Fibroblast of villous mesenchyme (primary cell): ENCODE results near the gene TTC3. TPM values are rescaled to one million over a fixed set of nuclear protein-coding genes. Genes with fewer than 3 reads are reported as not detected.

Experiments
- DNase-seq: peaks from one replicate; pipeline ENCODE4 v3.0.0-alpha.2; 2010; ENCODE audit warnings: low read depth
- H3K4me3 ChIP-seq: 2 replicates; pipeline ENCODE4 v1.5.1; 2011; ENCODE audit warnings: low read depth, mild to moderate bottlenecking, low read length
- total RNA-seq: library from RNA; depleted of rRNA; stranded (reverse); fragments of >200 nt; gene quantifications from 2 replicates; pipeline ENCODE4 v1.2.3, GENCODE V29; 2012
- TF ChIP-seq, protein P1 (sequence below): IDR thresholded peaks from 2 replicates; pipeline ENCODE4 v1.5.1; 2012; ENCODE audit warnings: low read depth, mild to moderate bottlenecking, low read length; ENCODE audit not compliant: insufficient read depth

TTC3 gene
- total RNA-seq, 1 donor = 339 TPM

GRCh38 chr21:37182222-37182621 is 109.2 kb downstream of the TTC3 start:
- DNase-seq = no peak
- no peak overlapping the region for H3K4me3 ChIP-seq
- TF ChIP-seq, protein P1, sequence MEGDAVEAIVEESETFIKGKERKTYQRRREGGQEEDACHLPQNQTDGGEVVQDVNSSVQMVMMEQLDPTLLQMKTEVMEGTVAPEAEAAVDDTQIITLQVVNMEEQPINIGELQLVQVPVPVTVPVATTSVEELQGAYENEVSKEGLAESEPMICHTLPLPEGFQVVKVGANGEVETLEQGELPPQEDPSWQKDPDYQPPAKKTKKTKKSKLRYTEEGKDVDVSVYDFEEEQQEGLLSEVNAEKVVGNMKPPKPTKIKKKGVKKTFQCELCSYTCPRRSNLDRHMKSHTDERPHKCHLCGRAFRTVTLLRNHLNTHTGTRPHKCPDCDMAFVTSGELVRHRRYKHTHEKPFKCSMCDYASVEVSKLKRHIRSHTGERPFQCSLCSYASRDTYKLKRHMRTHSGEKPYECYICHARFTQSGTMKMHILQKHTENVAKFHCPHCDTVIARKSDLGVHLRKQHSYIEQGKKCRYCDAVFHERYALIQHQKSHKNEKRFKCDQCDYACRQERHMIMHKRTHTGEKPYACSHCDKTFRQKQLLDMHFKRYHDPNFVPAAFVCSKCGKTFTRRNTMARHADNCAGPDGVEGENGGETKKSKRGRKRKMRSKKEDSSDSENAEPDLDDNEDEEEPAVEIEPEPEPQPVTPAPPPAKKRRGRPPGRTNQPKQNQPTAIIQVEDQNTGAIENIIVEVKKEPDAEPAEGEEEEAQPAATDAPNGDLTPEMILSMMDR = no peak

DNA sequence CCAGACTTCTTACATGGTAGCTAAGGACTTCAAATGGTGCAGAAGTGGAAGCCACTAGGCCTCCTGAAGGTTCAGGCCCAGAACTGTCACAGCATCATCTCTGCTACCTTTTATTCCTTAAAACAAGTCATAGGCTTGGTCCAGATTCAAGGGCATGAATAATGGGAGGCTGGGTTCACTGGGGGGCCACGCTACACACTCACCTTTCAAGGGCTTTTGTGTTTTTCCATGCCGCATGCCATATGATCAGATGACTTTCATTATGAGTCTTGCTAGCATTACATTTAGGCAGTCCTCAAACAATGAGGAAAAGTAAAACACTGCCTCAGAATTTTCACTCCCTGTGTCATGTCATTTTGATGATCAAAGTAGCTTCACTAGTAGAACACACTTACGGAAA is 110.7 kb downstream of the TTC3 start:
- no peak overlapping the region for H3K4me3 ChIP-seq
- TF ChIP-seq, protein P1 = no peak
- DNase-seq = no peak

DNA sequence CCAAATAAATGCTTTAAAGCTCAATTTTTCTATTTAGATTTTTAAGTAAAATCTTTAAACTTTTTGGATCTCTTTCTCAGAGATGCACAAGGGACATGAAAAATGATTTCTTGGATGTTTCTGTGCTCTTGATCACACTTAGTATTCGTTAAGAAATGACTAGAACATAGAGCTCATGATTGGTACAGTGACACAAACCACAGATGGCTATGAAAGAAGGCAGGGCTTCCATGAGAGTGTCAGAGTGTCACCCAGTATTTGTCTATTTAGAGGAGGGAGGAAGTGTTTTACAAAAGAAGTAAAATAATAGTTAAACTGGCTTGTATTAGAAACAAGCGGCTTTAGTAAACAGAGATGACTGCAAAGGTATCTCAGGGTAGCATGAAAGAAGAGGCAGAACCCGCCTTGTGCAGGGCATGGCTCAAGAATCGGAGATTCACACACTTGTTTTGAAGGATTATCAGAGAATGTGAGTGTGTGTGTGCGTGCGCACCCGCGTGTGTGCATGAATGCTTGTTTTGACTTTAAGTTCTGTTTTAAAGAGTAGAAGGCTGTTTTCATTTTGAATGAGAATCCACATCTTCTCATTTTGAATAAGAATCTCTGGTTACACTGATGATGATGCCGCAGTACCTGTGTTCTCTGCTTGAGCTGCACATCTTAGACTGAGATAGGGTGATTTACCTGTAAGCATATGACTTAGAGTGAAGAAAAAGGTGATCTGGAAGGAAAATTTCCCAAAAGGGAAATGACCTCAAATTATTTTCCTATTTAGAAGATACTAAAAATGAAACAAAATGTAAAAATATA is 111.9 kb downstream of the TTC3 start:
- TF ChIP-seq, protein P1 = no peak
- H3K4me3 ChIP-seq = no peak overlapping the region
- no peak for DNase-seq

- DNase-seq = no peak
- no peak overlapping the region for H3K4me3 ChIP-seq
- TF ChIP-seq, protein P1 = no peak
These were observed 113.9 kb downstream of the TTC3 start for GRCh38 chr21:37186983-37187382.

GRCh38 chr21:37188825-37189224 is 115.8 kb downstream of the TTC3 start:
- H3K4me3 ChIP-seq = no peak overlapping the region
- DNase-seq = no peak
- TF ChIP-seq, protein P1 = no peak

DNA sequence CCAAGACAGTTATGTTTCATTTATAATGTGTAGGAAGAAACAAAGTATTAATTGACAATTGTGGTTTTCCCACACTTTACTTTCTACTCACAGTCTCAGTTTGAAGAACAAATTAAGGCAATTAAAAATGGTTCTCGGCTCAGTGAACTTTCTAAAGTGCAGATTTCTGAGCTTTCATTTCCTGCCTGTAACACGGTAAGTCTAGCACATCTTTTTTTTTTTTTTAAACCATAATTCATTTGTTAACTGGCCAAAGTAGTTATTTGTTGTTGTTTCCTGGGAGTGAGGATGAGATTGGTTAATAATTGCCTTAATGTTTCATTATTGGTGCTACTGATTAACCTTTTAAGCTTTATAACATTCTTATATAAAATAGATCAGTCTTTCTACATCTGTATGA is 119.0 kb downstream of the TTC3 start:
- H3K4me3 ChIP-seq = no peak overlapping the region
- TF ChIP-seq, protein P1 = no peak
- DNase-seq = no peak

DNA sequence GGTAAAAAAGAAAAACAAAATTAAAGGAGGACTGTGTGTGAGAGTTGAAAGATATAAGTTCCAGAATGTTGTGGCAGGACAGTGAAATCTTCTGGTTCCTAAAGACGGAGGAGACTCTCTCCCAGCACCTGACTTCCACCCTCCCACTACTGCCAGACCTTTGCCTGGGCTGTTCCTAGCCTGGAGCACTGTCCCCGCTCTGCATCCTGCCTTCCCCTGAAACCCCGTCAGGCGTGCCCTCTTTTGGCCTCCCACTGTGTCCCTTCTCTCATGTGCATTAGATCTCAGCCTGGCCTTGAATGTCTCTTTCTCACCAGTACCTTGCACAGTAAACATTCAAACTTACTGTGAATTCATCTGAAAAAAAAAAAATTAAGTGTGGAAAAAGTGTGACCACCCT is 120.0 kb downstream of the TTC3 start:
- DNase-seq = no peak
- TF ChIP-seq, protein P1 = no peak

More for the DNA sequence above, 120.0 kb downstream of the TTC3 start:
- H3K4me3 ChIP-seq = no peak overlapping the region
